Loucy (cell line): ENCODE results near the gene CCR5AS.

ENCODE experiments used
- EZH2phosphoT487 ChIP-seq: fragments of 200-600 bp; IDR thresholded peaks from 2 replicates; pipeline ENCODE4 v1.6.1; 2018; ENCODE audit warnings: antibody characterized with exemption, mild to moderate bottlenecking, moderate library complexity, borderline replicate concordance
- TF ChIP-seq, protein P1 (sequence below): fragments of 200-600 bp; sonication (generic); conservative IDR thresholded peaks from 2 replicates; pipeline ENCODE4 v1.5.1; 2014; ENCODE audit warnings: mild to moderate bottlenecking, antibody characterized with exemption, low read length

- TF ChIP-seq, protein P1, sequence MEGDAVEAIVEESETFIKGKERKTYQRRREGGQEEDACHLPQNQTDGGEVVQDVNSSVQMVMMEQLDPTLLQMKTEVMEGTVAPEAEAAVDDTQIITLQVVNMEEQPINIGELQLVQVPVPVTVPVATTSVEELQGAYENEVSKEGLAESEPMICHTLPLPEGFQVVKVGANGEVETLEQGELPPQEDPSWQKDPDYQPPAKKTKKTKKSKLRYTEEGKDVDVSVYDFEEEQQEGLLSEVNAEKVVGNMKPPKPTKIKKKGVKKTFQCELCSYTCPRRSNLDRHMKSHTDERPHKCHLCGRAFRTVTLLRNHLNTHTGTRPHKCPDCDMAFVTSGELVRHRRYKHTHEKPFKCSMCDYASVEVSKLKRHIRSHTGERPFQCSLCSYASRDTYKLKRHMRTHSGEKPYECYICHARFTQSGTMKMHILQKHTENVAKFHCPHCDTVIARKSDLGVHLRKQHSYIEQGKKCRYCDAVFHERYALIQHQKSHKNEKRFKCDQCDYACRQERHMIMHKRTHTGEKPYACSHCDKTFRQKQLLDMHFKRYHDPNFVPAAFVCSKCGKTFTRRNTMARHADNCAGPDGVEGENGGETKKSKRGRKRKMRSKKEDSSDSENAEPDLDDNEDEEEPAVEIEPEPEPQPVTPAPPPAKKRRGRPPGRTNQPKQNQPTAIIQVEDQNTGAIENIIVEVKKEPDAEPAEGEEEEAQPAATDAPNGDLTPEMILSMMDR = no peak
- TF ChIP-seq EZH2phosphoT487 = no peak
Measured at GRCh38 chr3:46433841-46434240, 27.0 kb upstream of the CCR5AS start.
